Stimulated activated CD8-positive, alpha-beta memory T cell treated with anti-CD3 and anti-CD28 coated beads, Interleukin-7, amount 100 ng/mL, for 4 hours (primary cell): ENCODE results near the gene BMP7.
"Not testable (repeated sequence)": the region's sequence is repeated elsewhere in the genome, so short reads cannot be mapped to it uniquely, and the experiment has no call there.

Experiments used
- DNase-seq, 2 donors: peaks; one replicate each; pipeline ENCODE4 v3.0.0-alpha.2; 2020; ENCODE audit warnings: low read depth in 2 of 2

Gene BMP7

GRCh38 chr20:57211406-57211805 lies 55.0 kb downstream of the BMP7 start:
- no peak for DNase-seq

GRCh38 chr20:57210911-57211280 lies 55.5 kb downstream of the BMP7 start:
- no peak for DNase-seq

DNA sequence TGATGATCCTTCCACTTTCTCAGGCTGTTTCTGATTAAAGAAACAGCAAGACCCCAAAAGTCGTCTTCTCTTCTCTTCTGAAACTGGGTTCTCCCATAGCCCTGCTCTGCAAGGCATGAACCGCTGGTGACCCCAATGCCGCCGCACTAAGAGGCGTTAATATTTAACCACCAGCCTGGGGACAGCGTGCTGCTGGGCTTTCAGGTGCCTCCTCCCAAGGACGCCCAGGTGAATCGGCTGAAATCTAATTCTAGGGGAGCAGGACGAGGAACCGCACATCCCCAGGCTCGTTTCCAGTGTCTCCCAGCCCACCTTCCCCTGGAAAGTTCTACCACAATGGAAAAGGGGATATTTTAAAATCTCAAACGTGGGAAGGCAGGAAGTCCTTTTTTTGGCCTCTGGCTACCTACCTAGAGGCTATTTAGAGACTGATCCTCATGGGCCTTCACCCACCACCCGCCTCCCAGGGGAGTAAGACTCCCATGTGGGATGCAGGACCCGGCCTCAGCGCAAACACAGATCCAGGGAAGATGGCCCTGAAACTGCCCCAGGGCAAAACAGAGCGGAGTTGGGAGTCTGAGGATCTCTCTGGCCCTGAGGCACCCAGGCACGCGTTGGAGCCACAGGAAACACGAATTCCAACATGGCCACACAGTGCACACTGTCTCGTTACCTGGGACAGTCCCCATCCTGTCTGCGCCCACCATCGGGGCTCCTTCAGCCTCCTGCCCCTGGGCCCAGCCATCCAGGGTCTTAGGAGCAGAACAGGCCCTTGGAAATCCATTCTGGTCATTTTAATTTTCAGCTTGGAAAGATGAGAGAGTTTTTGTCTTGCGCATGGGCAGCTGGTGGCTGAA lies 56.2 kb downstream of the BMP7 start:
- no peak for DNase-seq

GRCh38 chr20:57209413-57209812 lies 57.0 kb downstream of the BMP7 start:
- DNase-seq: no peak

GRCh38 chr20:57208198-57208597 lies 58.2 kb downstream of the BMP7 start:
- no peak for DNase-seq

- DNase-seq: no peak
These were observed 59.2 kb downstream of the BMP7 start for GRCh38 chr20:57207251-57207650.

DNA sequence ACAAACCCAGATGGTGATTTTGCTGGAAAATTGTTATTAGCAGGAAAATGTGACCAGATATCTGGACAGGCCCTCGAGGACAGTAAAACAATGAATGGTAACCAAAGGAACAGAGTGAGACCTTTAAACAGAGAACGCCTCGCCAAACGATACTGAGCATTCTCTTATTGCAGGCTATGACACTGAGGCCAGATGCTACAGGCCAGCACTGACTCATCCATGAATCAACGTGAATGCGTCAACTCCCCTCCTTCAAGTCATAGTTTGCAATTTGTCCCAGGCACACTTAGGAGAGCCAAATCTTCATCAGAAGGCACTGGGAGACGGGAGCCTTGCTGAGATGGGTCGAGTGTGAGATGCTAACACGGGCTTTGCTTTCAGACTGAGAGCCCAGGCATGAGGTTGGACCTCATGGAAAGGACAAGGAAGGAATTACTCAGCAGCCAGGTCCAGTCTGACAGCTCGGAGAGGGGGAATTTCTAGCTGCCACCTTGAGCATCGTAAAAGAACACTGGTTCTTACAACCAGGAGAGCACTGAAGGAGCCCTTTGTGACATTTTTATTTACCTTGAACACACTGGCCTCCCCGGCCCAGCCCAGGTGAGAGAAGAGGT lies 60.7 kb downstream of the BMP7 start:
- no peak for DNase-seq

GRCh38 chr20:57203986-57204385 lies 62.5 kb downstream of the BMP7 start:
- no peak for DNase-seq

GRCh38 chr20:57203204-57203603 lies 63.2 kb downstream of the BMP7 start:
- DNase-seq: no peak

DNA sequence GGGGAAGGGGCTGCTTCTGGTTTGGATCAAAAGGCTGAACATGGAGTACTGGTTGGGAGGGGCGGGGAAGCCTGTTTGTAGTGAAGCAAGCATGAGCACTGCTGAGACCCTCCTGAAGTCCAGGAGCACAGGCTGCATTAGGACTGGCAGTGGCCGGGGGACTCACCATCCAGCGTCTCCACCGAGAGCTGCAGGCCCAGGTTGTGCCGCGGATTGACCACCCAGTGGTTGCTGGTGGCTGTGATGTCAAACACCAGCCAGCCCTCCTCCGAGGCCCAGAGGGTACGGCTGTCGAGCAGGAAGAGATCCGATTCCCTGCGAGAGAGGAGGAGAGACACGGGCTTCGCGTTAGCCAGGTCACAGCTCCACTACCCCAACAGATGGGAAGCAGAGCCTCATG lies 64.1 kb downstream of the BMP7 start:
- DNase-seq: no peak

GRCh38 chr20:57200882-57201695 lies 65.4 kb downstream of the BMP7 start:
- no peak for DNase-seq

DNA sequence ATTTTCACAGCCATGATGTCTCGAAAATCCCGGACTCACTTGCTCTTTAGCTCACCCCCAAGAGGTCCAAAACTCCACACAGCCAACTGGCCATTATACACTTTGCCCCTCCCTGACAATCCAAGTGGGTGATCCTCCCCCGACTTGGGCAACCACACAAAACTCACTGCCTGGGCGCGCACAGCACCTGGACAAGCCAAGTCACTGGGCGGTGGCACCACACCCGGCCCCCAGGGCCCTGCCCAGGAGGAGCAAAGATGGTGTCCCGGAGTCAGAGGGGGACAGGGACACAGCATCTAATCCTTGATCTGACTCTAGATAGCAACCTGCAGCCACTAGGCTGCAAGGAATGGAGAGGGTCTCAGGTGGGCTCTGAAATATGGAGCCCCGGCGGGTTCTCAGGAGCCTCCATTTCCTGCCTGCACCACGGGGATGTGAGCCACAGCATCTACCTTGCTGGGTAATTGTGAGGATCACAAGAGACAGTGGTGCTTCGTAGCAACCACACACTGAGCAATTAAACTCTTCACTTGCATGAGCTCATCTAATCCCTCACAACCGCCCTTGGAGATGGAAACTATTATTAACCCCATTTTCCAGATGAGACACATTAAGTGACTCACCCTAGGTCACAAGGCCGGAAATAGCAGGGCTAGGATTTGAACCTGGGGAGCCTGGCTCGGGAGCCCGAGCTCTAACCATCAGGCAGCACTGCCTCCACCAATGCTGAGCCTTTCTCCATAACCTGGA lies 66.6 kb downstream of the BMP7 start:
- no peak for DNase-seq

DNA sequence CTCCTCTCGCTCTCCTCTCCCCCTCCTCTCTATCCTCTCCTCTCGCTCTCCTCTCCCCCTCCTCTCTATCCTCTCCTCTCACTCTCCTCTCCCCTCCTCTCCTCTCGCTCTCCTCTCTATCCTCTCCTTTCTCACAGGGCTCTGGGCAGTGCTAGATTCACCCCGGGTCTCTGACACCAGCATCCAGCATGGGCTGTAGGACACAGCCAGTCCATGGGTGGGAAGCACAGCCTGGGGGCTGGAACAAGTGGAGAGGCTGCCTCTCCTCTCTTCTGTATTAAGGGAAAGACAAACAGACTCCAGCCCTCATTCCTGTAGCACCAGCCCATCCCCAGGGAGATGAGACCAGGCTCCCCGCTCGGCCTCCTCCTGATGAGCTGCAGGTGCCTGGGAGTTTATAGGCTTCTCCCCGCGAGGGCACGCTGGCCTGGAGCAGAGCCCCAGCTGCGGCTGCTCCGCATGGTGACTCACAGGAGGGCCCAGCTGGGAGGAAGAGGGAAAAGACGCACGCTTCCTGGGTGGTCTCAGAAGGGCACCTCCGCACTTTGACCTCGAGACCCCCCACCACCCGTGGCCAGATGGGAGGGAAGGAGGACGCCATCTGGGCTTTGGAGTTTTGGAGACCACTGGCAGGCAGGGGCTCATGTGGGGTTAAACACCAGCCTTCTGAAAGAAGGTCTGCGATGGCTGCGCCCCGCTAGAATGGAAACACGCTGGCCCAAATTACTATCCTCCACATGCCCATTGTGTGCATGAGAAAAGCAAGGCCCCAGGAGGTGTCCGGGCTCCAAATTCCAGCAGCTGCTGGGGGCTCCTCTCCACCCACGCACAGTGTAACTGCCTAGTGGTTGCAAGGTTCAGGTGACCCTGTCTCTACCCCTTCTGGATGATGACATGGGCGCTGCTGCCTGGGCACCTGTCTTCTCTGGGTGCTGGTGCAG lies 68.0 kb downstream of the BMP7 start:
- DNase-seq: no peak

- no peak for DNase-seq
These were observed 68.9 kb downstream of the BMP7 start for GRCh38 chr20:57197352-57198131.

DNA sequence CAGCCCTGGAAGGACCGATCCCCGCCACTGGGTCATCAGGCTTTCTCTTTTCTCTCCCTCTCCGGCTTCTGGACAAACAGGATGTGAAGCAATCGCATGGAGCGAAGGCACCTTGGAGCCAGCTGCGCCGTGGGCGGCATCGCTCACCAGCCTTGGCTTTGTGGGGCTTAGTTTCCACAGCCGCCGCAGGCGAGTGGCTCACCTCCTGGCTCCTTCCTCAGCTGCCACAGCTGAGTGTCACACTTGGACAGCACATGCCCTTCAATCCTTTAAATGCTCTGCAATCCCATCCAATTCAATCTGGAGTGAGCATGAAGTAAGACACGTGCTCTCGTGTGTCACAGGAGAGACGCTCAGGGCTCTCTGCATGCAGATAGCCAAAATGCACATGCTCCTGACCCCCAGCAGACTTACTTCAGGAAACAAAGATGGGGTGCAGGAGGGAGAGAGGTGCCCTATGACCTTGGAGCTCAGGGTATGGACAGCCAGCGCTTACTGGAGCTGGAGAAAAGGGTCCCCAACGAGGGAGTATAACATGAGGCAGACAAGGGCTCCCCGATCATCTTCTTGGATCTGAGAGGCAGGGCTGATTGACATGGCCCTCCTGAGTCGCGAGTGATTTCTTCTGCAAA lies 70.9 kb downstream of the BMP7 start:
- DNase-seq: no peak

GRCh38 chr20:57195023-57195422 lies 71.4 kb downstream of the BMP7 start:
- DNase-seq: no peak

- DNase-seq: no peak
These were observed 72.3 kb downstream of the BMP7 start for GRCh38 chr20:57194154-57194553.

GRCh38 chr20:57193094-57193493 lies 73.3 kb downstream of the BMP7 start:
- DNase-seq: no peak

DNA sequence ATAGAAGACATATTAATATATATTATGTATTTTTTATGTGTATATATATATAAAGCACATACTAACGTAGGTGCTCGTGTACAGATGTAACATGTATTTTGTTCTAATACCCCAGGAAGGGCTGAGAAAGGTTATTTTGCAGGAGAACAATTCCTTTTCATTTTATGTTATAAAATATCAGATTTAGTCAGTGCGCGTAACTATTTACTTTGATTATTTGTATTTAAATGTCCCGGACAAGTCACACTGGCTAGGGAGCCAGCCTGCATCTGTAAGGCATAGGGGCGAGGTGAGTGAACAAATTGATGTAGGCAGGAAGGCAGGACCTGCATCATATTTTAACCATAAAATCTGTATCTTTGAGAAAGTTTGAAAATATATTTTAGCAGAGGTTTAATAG lies 74.1 kb downstream of the BMP7 start:
- no peak for DNase-seq

- not testable (repeated sequence) for DNase-seq
These were observed 75.2 kb downstream of the BMP7 start for GRCh38 chr20:57191265-57191638.
